H1 (cell line): ENCODE data around the gene SNX17. TPM values are rescaled to one million over a fixed set of nuclear protein-coding genes. Genes with fewer than 3 reads are reported as not detected.

ENCODE experiments used
- BCL11A ChIP-seq, 2 experiments: IDR thresholded peaks; one replicate each; pipeline ENCODE4 v1.6.1; 2011; ENCODE audit warnings: low read depth in 2 of 2, low read length in 2 of 2, mild to moderate bottlenecking in 2 of 2
- EZH2 ChIP-seq: fragments of 200-600 bp; sonication (generic); IDR thresholded peaks from 2 replicates; pipeline ENCODE4 v1.7.1; 2012; ENCODE audit warnings: low read depth, mild to moderate bottlenecking, moderate library complexity, low read length, inconsistent platforms; ENCODE audit not compliant: severe bottlenecking
- GABPA ChIP-seq: IDR thresholded peaks from 2 replicates; pipeline ENCODE4 v1.6.1; 2011; ENCODE audit warnings: mild to moderate bottlenecking, low read length, moderate library complexity, borderline replicate concordance; ENCODE audit not compliant: insufficient read depth
- RAD21 ChIP-seq, 2 experiments: IDR thresholded peaks in 1 of 2; conservative IDR thresholded peaks in 1 of 2; 2 replicates each; pipeline ENCODE4 v1.6.1; 2011; ENCODE audit warnings: low read depth in 2 of 2, low read length in 2 of 2, improper control_type of control experiment in 1 of 2, inconsistent platforms in 1 of 2, mild to moderate bottlenecking in 1 of 2, moderate library complexity in 1 of 2
- SP4 ChIP-seq: IDR thresholded peaks from 2 replicates; pipeline ENCODE4 v1.6.1; 2012; ENCODE audit warnings: low read length, inconsistent platforms
- polyA plus RNA-seq, 7 experiments: library from polyadenylated mRNA; depleted of rRNA in 3 of 7; stranded (reverse) in 5 of 7; unstranded in 2 of 7; fragments of >200 nt in 5 of 7; fragments of 200-250 nt in 2 of 7; gene quantifications; 1 replicate in 5 of 7; 2 replicates in 1 of 7; 4 replicates in 1 of 7; pipeline versions ENCODE4 v1.2.1 to v1.2.3, GENCODE V29; 2011 to 2013; ENCODE audit warnings: missing spikeins in 2 of 7, mixed read lengths in 2 of 7
- total RNA-seq: library from RNA; stranded (reverse); fragmentation: NEBNext Ultra II Directional; extraction: Animal tissue kit (Norgen Biotek cat#: 25700); gene quantifications from 2 replicates; pipeline ENCODE4 v1.2.1, GENCODE V29; 2021

The SNX17 gene
- total and polyA plus RNA-seq, 2 of the 8 experiments (the other 6 are each of a cell fraction or from before 2014, with no cell fraction given): 54.9 to 66.2 TPM

DNA sequence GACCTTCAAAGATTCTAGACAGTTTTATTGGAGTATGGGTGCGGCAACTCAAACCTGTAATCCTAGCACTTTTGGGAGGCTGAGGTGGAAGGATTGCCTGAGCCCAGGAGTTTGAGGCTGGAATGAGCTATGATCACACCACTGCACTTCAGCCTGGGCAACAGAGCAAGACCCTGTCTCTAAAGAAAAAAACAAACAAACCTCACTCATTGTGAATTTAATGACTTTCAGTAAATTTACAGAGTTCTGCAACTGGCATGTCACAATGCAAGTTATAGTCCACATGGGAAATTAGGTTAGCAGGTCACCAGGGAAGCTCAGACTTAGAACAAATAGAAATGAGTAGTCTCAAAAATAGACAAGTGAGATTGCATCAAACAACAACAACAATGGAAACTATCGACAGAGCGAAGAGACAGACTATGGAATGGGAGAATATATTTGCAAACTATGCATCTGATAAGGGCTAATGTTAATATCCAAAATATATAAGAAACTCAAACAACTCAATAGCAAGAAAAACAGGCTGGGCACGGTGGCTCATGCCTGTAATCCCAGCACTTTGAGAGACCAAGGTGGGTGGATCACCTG, 51.3 kb downstream of the SNX17 start (continued):
- TF ChIP-seq RAD21 (IDR thresholded peaks at IDR 0.05 in 1 of 2, conservative IDR thresholded peaks at IDR 0.05 in 1 of 2; ENCODE audit: low read depth in 2 of 2, low read length in 2 of 2) (no peak), SP4 (no peak), BCL11A (IDR thresholded peaks at IDR 0.05; ENCODE audit: low read depth in 2 of 2, low read length in 2 of 2) (no peak), EZH2 (no peak), GABPA (no peak)
